Measurements from ENCODE around the gene PTPRM. TPM values are rescaled to one million over a fixed set of nuclear protein-coding genes. Genes with fewer than 3 reads are reported as not detected.

PTPRM gene
- total RNA-seq, 1 experiment from 2014 or later: 6.2 TPM

DNA sequence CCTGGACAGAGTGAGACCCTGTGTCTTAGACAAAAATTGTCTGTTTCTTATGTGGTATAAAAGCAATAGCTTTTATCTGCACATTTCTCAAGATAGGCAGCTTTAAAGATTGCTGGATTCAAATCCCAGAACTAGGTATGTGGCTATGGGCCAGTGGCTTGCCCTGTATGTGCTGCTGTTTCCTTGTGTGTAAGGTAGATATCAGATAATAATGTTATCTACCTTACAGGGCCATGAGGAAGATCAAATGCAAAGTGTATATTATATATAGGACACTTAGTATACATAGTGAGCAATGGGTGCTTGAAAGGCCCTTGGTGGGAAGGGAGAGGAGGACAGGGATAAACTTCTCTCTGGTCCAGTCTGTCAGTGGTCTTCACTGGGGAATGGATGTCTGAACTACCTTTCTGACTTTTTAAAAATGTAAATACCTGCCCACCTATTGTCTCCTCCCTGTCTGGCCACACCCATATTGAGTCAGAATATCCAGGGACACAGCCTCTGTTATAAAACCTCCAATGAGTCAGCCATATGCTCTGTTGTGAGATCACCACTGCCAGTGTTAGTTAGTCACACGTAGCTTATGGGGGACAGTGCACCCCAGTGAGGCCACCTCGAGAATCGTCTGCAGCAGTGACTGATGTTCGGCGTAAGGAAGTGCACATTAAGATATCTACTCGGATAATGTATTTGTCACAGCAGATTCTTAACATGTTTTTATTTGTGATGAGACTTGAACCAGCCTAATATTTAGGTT, 383.4 kb downstream of the PTPRM start:
- H3K27ac Mint-ChIP-seq: no peak overlapping the region
- no peak overlapping the region for H2BK120ac ChIP-seq (ENCODE audit: low read depth, low read length, poor library complexity, severe bottlenecking)
- no peaks in the 10 kb centered on the region for H3K9me3 ChIP-seq (ENCODE audit: control insufficient read depth, low read depth, low read length)
- no peak overlapping the region for H3K56ac ChIP-seq (ENCODE audit: insufficient read length, low read depth, low read length)
- no peaks in the 10 kb centered on the region for H4K20me1 ChIP-seq (ENCODE audit: control insufficient read depth, insufficient read depth, insufficient read length)
- H3K23me2 ChIP-seq (ENCODE audit: insufficient read length, low read depth, low read length, poor library complexity, severe bottlenecking): no peaks in the 10 kb centered on the region
- no peak overlapping the region for H3K9ac ChIP-seq (ENCODE audit: extremely low read depth, insufficient read length, low read length)
- H3K27me3 Mint-ChIP-seq (ENCODE audit: low read depth): no peaks in the 10 kb centered on the region
- H3K18ac ChIP-seq (ENCODE audit: insufficient read length, low read depth, low read length): no peak overlapping the region
- TF ChIP-seq, protein P1, sequence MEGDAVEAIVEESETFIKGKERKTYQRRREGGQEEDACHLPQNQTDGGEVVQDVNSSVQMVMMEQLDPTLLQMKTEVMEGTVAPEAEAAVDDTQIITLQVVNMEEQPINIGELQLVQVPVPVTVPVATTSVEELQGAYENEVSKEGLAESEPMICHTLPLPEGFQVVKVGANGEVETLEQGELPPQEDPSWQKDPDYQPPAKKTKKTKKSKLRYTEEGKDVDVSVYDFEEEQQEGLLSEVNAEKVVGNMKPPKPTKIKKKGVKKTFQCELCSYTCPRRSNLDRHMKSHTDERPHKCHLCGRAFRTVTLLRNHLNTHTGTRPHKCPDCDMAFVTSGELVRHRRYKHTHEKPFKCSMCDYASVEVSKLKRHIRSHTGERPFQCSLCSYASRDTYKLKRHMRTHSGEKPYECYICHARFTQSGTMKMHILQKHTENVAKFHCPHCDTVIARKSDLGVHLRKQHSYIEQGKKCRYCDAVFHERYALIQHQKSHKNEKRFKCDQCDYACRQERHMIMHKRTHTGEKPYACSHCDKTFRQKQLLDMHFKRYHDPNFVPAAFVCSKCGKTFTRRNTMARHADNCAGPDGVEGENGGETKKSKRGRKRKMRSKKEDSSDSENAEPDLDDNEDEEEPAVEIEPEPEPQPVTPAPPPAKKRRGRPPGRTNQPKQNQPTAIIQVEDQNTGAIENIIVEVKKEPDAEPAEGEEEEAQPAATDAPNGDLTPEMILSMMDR (conservative IDR thresholded peaks at IDR 0.05): no peak
- peaks cover 8 to 9% of the 10 kb centered on the region in 2 experiments; a peak in 3 of 4 replicates for H3K4me1 Mint-ChIP-seq
- no peak overlapping the region for H2BK15ac ChIP-seq (ENCODE audit: low read depth, low read length)
- no peaks in the 10 kb centered on the region for H3K9me3 Mint-ChIP-seq
- no peaks in the 10 kb centered on the region for H3K27me3 ChIP-seq (ENCODE audit: insufficient read depth, low read length)
- no peaks in the 10 kb centered on the region; a peak in 1 of 7 replicates for H3K36me3 Mint-ChIP-seq (ENCODE audit: insufficient read depth in 1 of 3, low read depth in 3 of 3)
- no peak overlapping the region for H3T11ph ChIP-seq (ENCODE audit: low read length)
- H4K91ac ChIP-seq (ENCODE audit: insufficient read length, low read depth, low read length): no peak overlapping the region
- no CpG with 5 or more reads among the region's 6 CpGs for WGBS (ENCODE audit: extremely low coverage, insufficient read length, low lambda C conversion rate)
- no peak for DNase-seq
- H3K4me1 ChIP-seq (ENCODE audit: insufficient read depth, low read length): peaks cover 5% of the 10 kb centered on the region; the same call in 1 of the 2 replicates
- H4K8ac ChIP-seq (replicated peaks; ENCODE audit: insufficient read length, low read depth, low read length): no peak overlapping the region
- no peak overlapping the region for H3K14ac ChIP-seq (ENCODE audit: insufficient read depth, low read length)
- no peak overlapping the region for H2BK20ac ChIP-seq (ENCODE audit: low read depth, low read length, poor library complexity, severe bottlenecking)
- H2AK5ac ChIP-seq (ENCODE audit: insufficient read length, low read length): no peak overlapping the region
- no peaks in the 10 kb centered on the region for H3K79me1 ChIP-seq (ENCODE audit: insufficient read depth, low read depth, low read length, poor library complexity, severe bottlenecking)
- H4K5ac ChIP-seq (ENCODE audit: insufficient read length, low read depth, low read length): no peak overlapping the region
- H3K23ac ChIP-seq (ENCODE audit: insufficient read length, low read depth, low read length): no peak overlapping the region
- H3K27ac ChIP-seq (ENCODE audit: insufficient read length, low read depth, low read length): no peak overlapping the region
- H3K4me2 ChIP-seq (ENCODE audit: insufficient read depth, insufficient read length, low read length): no peak overlapping the region
- H3K4me3 Mint-ChIP-seq: no peak overlapping the region
- no peak overlapping the region for H2BK12ac ChIP-seq (ENCODE audit: insufficient read length, low read depth, low read length)
- H3K79me2 ChIP-seq (ENCODE audit: insufficient read depth, low read length): no peaks in the 10 kb centered on the region
- H2AFZ ChIP-seq (ENCODE audit: low read length): no peak overlapping the region
- no peak overlapping the region for H3K4ac ChIP-seq (ENCODE audit: low read depth, low read length)
- no peak overlapping the region for H2BK5ac ChIP-seq (ENCODE audit: insufficient read length, low read length)
